ENCODE results near the gene CSNK1G3. TPM values are rescaled to one million over a fixed set of nuclear protein-coding genes. Genes with fewer than 3 reads are reported as not detected.

Gene CSNK1G3
- polyA plus RNA-seq, 1 donor, result 24.5 TPM

GRCh38 chr5:123598028-123598689, 86.2 kb downstream of the CSNK1G3 start:
- H3K9me3 ChIP-seq (ENCODE audit: control insufficient read depth, low read depth, low read length), result no peaks in the 10 kb centered on the region
- no peaks in the 10 kb centered on the region for H3K27me3 ChIP-seq (ENCODE audit: control insufficient read depth, insufficient read depth, low read length)
- WGBS (ENCODE audit: insufficient coverage, low lambda C conversion rate), result 100% methylated on average over 3 of the region's 5 CpGs
- peaks cover 10% of the 10 kb centered on the region for H3K36me3 ChIP-seq (ENCODE audit: control insufficient read depth, insufficient read depth, low read length)
- no peak for DNase-seq
- H3K27ac ChIP-seq (ENCODE audit: low read length), result no peak overlapping the region
- H3K4me3 ChIP-seq (ENCODE audit: low read length), result no peak overlapping the region
- H3K4me1 ChIP-seq (ENCODE audit: control insufficient read depth, insufficient read depth, low read length), result no peaks in the 10 kb centered on the region

- DNase-seq, result no peak
- Histone ChIP-seq H3K9me3 (ENCODE audit: control insufficient read depth, low read depth, low read length) (no peaks in the 10 kb centered on the region), H3K27ac (ENCODE audit: low read length) (no peak overlapping the region), H3K27me3 (ENCODE audit: control insufficient read depth, insufficient read depth, low read length) (no peaks in the 10 kb centered on the region), H3K36me3 (ENCODE audit: control insufficient read depth, insufficient read depth, low read length) (peaks cover 10% of the 10 kb centered on the region), H3K4me3 (ENCODE audit: low read length) (no peak overlapping the region), H3K4me1 (ENCODE audit: control insufficient read depth, insufficient read depth, low read length) (no peaks in the 10 kb centered on the region)
- WGBS (ENCODE audit: insufficient coverage, low lambda C conversion rate), result 100% methylated on average over 1 of the region's 2 CpGs
Observed at GRCh38 chr5:123599171-123599570, 87.2 kb downstream of the CSNK1G3 start.

GRCh38 chr5:123601610-123602009, 89.6 kb downstream of the CSNK1G3 start:
- WGBS (ENCODE audit: insufficient coverage, low lambda C conversion rate), result 100% methylated on average over 1 of the region's 2 CpGs
- no peaks in the 10 kb centered on the region for H3K27me3 ChIP-seq (ENCODE audit: control insufficient read depth, insufficient read depth, low read length)

GRCh38 chr5:123605822-123606221, 93.8 kb downstream of the CSNK1G3 start:
- Histone ChIP-seq H3K36me3 (ENCODE audit: control insufficient read depth, insufficient read depth, low read length) (peaks cover 10% of the 10 kb centered on the region), H3K9me3 (ENCODE audit: control insufficient read depth, low read depth, low read length) (no peaks in the 10 kb centered on the region), H3K4me3 (ENCODE audit: low read length) (no peak overlapping the region), H3K27ac (ENCODE audit: low read length) (no peak overlapping the region), H3K4me1 (ENCODE audit: control insufficient read depth, insufficient read depth, low read length) (no peaks in the 10 kb centered on the region), H3K27me3 (ENCODE audit: control insufficient read depth, insufficient read depth, low read length) (no peaks in the 10 kb centered on the region)
- no peak for DNase-seq

More at GRCh38 chr5:123601610-123602009, 89.6 kb downstream of the CSNK1G3 start:
- DNase-seq, result no peak
- H3K4me3 ChIP-seq (ENCODE audit: low read length), result no peak overlapping the region
- peaks cover 8% of the 10 kb centered on the region for H3K36me3 ChIP-seq (ENCODE audit: control insufficient read depth, insufficient read depth, low read length)
- no peaks in the 10 kb centered on the region for H3K9me3 ChIP-seq (ENCODE audit: control insufficient read depth, low read depth, low read length)
- no peak overlapping the region for H3K27ac ChIP-seq (ENCODE audit: low read length)
- H3K4me1 ChIP-seq (ENCODE audit: control insufficient read depth, insufficient read depth, low read length), result no peaks in the 10 kb centered on the region

- Histone ChIP-seq H3K4me3 (ENCODE audit: low read length) (no peak overlapping the region), H3K27me3 (ENCODE audit: control insufficient read depth, insufficient read depth, low read length) (no peaks in the 10 kb centered on the region), H3K4me1 (ENCODE audit: control insufficient read depth, insufficient read depth, low read length) (no peaks in the 10 kb centered on the region), H3K36me3 (ENCODE audit: control insufficient read depth, insufficient read depth, low read length) (peaks cover 13% of the 10 kb centered on the region), H3K27ac (ENCODE audit: low read length) (no peak overlapping the region), H3K9me3 (ENCODE audit: control insufficient read depth, low read depth, low read length) (no peaks in the 10 kb centered on the region)
- no CpG with 5 or more reads among the region's 2 CpGs for WGBS (ENCODE audit: insufficient coverage, low lambda C conversion rate)
- no peak for DNase-seq
Observed at GRCh38 chr5:123610209-123610608, 98.2 kb downstream of the CSNK1G3 start.

- Histone ChIP-seq H3K27me3 (ENCODE audit: control insufficient read depth, insufficient read depth, low read length) (no peaks in the 10 kb centered on the region), H3K36me3 (ENCODE audit: control insufficient read depth, insufficient read depth, low read length) (peaks cover 13% of the 10 kb centered on the region), H3K4me3 (ENCODE audit: low read length) (no peak overlapping the region), H3K9me3 (ENCODE audit: control insufficient read depth, low read depth, low read length) (no peaks in the 10 kb centered on the region), H3K4me1 (ENCODE audit: control insufficient read depth, insufficient read depth, low read length) (no peaks in the 10 kb centered on the region), H3K27ac (ENCODE audit: low read length) (no peak overlapping the region)
- WGBS (ENCODE audit: insufficient coverage, low lambda C conversion rate), result 8% methylated on average over 2 of the region's 5 CpGs
- DNase-seq, result peak; percentile 12 to 37
Observed at GRCh38 chr5:123610665-123611405, 98.9 kb downstream of the CSNK1G3 start.

GRCh38 chr5:123611406-123611709, 99.4 kb downstream of the CSNK1G3 start:
- Histone ChIP-seq H3K27ac (ENCODE audit: low read length) (no peak overlapping the region), H3K36me3 (ENCODE audit: control insufficient read depth, insufficient read depth, low read length) (peaks cover 13% of the 10 kb centered on the region), H3K4me3 (ENCODE audit: low read length) (no peak overlapping the region), H3K27me3 (ENCODE audit: control insufficient read depth, insufficient read depth, low read length) (no peaks in the 10 kb centered on the region), H3K9me3 (ENCODE audit: control insufficient read depth, low read depth, low read length) (no peaks in the 10 kb centered on the region), H3K4me1 (ENCODE audit: control insufficient read depth, insufficient read depth, low read length) (no peaks in the 10 kb centered on the region)
- WGBS (ENCODE audit: insufficient coverage, low lambda C conversion rate), result 100% methylated on average over 1 of the region's 1 CpG
- no peak for DNase-seq

GRCh38 chr5:123617561-123617960, 105.6 kb downstream of the CSNK1G3 start:
- DNase-seq, result no peak
- Histone ChIP-seq H3K4me1 (ENCODE audit: control insufficient read depth, insufficient read depth, low read length) (no peaks in the 10 kb centered on the region), H3K36me3 (ENCODE audit: control insufficient read depth, insufficient read depth, low read length) (peaks cover 6% of the 10 kb centered on the region), H3K27ac (ENCODE audit: low read length) (no peak overlapping the region), H3K27me3 (ENCODE audit: control insufficient read depth, insufficient read depth, low read length) (no peaks in the 10 kb centered on the region), H3K9me3 (ENCODE audit: control insufficient read depth, low read depth, low read length) (no peaks in the 10 kb centered on the region), H3K4me3 (ENCODE audit: low read length) (no peak overlapping the region)

GRCh38 chr5:123626051-123626450, 114.1 kb downstream of the CSNK1G3 start:
- WGBS (ENCODE audit: insufficient coverage, low lambda C conversion rate), result 94% methylated on average over 2 of the region's 2 CpGs
- H3K36me3 ChIP-seq (ENCODE audit: control insufficient read depth, insufficient read depth, low read length), result no peaks in the 10 kb centered on the region
- no peak for DNase-seq
- H3K9me3 ChIP-seq (ENCODE audit: control insufficient read depth, low read depth, low read length), result peaks cover 27% of the 10 kb centered on the region
- H3K27me3 ChIP-seq (ENCODE audit: control insufficient read depth, insufficient read depth, low read length), result no peaks in the 10 kb centered on the region
- H3K4me3 ChIP-seq (ENCODE audit: low read length), result no peak overlapping the region
- H3K4me1 ChIP-seq (ENCODE audit: control insufficient read depth, insufficient read depth, low read length), result no peaks in the 10 kb centered on the region
- no peak overlapping the region for H3K27ac ChIP-seq (ENCODE audit: low read length)

GRCh38 chr5:123628860-123629544, 117.0 kb downstream of the CSNK1G3 start:
- no peak for DNase-seq
- WGBS (ENCODE audit: insufficient coverage, low lambda C conversion rate), result no CpG with 5 or more reads among the region's 10 CpGs
- Histone ChIP-seq H3K36me3 (ENCODE audit: control insufficient read depth, insufficient read depth, low read length) (no peaks in the 10 kb centered on the region), H3K4me1 (ENCODE audit: control insufficient read depth, insufficient read depth, low read length) (no peaks in the 10 kb centered on the region), H3K4me3 (ENCODE audit: low read length) (no peak overlapping the region), H3K27ac (ENCODE audit: low read length) (no peak overlapping the region), H3K27me3 (ENCODE audit: control insufficient read depth, insufficient read depth, low read length) (no peaks in the 10 kb centered on the region), H3K9me3 (ENCODE audit: control insufficient read depth, low read depth, low read length) (peaks cover 27% of the 10 kb centered on the region)

Measured in large intestine (tissue), 3 donors.